Hindlimb muscle (tissue), 1 donor: Measurements from ENCODE around the gene SNX13. TPM values are rescaled to one million over a fixed set of nuclear protein-coding genes. Genes with fewer than 3 reads are reported as not detected.

Experiments
- DNase-seq: peaks from one replicate; pipeline ENCODE4 v3.0.0-alpha.2; 2013
- polyA plus RNA-seq: library from polyadenylated mRNA; unstranded; fragments of 120-200 nt; gene quantifications from one replicate; pipeline ENCODE4 v1.2.1, GENCODE V29; 2013; ENCODE audit not compliant: insufficient read length

SNX13 gene, protein sequence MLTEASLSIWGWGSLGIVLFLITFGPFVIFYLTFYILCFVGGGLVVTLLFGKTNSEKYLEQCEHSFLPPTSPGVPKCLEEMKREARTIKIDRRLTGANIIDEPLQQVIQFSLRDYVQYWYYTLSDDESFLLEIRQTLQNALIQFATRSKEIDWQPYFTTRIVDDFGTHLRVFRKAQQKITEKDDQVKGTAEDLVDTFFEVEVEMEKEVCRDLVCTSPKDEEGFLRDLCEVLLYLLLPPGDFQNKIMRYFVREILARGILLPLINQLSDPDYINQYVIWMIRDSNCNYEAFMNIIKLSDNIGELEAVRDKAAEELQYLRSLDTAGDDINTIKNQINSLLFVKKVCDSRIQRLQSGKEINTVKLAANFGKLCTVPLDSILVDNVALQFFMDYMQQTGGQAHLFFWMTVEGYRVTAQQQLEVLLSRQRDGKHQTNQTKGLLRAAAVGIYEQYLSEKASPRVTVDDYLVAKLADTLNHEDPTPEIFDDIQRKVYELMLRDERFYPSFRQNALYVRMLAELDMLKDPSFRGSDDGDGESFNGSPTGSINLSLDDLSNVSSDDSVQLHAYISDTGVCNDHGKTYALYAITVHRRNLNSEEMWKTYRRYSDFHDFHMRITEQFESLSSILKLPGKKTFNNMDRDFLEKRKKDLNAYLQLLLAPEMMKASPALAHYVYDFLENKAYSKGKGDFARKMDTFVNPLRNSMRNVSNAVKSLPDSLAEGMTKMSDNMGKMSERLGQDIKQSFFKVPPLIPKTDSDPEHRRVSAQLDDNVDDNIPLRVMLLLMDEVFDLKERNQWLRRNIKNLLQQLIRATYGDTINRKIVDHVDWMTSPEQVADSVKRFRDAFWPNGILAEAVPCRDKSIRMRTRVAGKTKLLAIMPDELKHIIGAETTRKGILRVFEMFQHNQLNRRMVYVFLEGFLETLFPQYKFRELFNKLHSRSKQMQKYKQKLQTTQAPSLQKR
- 19.9 TPM for polyA plus RNA-seq

DNA sequence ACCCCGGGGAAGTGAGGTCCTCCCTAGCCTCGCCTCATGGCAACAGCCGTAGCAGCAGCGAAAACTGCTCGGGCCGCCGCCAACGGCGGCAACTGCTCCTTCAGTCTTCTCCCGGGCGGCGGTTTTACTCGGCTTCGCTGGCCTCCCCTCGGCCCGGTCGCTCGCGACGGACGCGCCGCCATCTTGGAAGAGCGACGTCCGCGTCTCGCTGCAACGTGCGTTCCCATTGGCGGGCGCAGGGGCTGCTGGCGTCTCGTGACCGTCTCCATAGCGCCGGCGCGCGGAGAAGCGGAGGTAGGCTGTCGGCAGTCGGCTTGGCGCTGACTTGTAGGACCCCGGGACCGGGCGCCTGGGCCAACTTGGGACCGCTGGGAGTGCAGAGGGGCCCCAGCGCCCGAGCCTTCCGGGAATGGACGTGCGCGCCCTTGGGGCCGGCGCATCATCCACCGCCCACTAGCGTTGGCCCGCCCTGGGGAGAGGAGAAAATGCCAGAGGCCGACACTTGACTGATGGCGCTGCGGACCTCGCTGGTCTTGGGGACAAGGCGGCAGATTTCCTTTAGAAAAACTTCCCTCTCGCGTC is at the start of gene SNX13:
Gene SNX13, minus strand, starts transcription at position 193 of the 582 bp plus-strand sequence. CDS start 199 bp downstream, outside the sequence.
- peak; percentile 93 for DNase-seq

DNA sequence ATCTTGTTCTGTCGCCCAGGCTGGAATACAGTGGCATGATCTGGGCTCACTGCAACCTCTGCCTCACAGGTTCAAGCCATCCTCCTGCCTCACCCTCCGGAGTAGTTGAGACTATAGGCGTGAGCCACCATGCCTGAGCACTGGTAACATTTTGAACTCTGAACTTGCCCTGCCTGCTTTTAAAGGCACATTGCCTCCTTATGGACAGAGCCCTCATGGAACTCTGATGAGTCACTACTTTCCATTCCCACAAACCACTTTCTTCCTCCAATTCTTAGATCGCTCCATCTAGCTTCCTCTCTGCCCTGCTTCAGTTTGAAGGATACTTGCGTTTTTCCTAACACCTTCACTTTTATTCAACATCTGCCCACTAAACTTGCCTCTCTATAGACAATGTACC is 49.3 kb upstream of the SNX13 start:
- no peak for DNase-seq

DNA sequence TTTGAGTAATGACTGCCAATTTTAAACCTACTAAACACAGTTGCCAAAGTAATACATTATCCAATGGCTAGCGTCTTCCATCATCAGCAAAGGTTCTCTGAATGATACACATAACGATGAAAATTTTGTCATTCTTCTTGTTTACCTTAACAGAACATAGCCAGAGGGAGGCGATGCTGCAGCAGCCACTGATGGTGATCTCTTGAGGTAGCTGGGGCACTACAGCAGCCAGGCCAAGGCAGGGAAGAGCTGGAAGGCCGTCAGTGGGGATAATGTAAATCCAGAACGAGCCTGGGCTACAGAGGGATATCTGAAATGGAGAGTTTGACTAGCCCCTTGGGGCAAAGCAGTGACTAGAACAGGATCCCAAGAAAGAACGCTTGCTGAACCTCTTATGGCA is 48.6 kb upstream of the SNX13 start:
- no peak for DNase-seq

DNA sequence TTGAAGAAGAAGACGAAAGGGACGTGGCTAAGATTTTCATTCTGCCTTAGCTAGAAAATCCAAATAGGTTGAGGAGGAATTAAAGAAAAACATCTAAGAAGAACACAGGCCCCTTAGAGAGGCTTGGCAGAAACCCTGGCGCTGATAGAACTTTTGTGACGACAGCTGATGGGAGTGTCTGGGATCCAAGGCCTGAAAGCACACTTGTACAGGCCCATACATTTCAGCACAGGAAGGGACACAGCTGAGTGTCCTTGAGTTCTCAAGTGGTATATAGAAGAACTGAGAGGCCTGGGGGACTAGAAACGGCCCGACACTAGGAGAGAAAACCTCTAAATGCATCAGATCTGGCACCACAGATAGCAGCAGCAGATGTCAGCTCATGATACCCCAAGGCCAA is 47.8 kb upstream of the SNX13 start:
- no peak for DNase-seq

DNA sequence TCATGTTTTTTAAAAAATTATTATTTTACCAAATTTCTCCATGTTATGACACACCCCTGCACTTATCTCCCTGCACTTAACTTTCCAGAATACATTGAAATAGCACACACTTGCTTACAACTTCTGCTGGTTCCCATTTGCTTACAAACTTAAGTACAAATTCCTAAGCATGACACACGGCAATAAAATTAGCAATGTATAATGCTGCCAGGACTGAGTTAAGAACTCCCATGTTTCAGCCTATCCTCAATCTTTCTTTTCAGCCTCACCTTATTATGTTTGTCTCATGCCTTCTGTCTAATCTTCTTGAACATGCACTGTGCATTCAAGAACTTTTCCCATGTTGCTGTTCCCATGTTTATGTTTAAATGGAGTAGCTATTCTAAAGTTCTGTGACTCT is 46.6 kb upstream of the SNX13 start:
- DNase-seq: no peak

DNA sequence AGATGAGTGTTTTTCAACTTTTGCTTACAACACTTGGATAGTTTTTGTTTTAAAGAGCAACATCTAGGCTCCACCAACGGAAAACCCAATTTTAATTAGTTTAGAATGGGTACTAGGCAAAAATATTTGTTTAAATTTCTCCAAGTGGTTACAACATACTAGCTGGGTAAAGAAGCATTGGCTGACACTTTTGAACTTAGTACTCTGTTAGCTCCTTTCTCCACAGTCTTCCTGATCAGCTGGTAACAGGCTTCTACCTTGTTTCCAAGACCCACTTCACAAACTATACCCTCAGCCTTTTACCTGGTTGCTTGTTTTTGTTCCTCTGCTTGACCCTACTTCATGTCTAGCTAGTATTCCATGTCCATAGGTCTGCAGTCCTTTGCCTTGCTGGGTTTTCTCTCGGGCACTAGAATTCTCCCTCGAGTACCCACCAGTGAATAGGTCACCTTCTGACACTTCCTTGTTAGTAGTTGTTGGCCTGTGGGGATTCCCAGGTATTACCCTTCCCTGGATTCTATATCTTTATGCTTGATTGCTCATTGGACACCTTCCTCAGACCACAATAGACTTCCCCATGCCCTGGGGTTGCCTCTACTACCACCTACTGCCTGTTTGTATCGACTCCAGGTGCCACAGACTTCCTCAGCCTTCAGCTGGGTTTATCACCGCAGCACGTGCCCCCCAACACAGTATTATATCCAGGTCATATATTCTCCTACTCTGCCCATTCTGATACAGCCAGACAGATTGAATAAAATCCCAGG is 45.4 kb upstream of the SNX13 start:
- no peak for DNase-seq

DNA sequence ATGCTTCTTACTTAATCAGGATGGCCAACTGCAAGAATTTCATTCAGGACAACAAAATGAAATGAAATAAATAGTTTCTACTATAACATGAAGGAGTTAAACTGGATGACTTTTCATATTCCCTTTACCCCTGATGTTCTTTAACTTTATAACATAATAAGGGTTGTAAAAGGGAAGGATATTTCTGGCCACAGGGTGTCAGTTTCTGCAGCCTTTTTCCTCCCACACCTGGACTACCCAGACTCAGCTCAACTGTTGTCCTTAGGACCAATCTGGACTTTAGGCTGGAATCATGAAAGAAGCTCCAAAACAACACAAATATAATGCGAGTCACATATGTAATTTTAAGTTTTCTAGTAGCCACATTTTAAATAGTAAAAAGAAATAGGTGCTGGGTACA is 44.0 kb upstream of the SNX13 start:
- DNase-seq: no peak

DNA sequence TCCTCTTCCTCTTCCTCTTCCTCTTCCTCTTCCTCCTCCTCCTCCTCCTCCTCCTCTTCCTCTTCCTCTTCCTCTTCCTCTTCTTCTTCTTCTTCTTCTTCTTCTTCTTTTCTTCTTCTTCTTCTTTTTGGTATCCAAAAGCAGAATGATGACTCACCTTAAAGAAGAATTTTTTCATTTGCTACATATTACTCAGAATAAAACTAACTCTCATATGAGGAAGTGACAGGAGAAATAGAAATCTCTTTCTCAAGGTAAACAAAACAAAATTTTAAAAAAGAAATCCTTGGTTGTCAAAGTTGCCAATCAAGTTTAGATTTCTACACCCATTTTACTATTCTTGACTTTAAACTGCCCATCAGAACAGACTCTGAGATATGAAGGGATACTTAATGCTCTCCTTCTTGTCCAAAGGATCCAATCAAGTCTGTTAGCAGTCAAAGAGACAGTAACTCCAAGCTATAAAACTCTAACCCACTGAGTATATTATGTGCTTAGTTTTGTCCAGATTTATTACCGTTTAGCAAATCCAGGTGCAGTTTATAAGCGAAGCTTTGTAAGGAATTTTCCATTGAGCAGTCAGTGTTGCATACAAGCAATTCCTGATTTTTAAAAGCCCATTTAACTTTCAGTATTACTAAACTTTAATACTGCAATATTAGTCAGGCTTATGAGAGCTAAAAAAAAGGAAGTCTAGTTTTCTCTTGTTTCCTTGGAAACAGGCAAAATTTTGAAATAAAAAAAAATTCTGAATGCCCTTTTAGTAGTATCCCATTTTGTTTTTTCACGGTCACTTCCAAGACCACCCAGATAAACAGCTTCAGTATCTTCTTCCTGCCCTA is 43.1 kb upstream of the SNX13 start:
- no peak for DNase-seq

DNA sequence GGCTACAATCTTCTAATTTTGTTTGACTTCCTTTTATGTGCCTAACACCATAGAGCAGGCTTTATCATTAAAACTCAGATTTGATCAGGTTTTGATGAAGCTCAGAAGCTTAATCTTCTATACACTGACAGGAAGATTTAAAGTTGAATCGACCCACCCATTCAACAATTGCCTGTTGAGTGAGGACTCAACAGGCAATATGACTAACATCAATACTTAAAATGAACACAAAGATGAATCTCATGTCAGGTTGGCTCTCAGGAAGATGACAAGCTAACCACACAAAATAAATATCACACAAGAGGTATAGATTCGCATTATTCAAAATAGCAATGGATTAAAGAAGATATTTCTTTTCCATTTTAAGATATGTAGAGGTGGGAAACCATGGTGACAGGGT is 36.7 kb upstream of the SNX13 start:
- no peak for DNase-seq

DNA sequence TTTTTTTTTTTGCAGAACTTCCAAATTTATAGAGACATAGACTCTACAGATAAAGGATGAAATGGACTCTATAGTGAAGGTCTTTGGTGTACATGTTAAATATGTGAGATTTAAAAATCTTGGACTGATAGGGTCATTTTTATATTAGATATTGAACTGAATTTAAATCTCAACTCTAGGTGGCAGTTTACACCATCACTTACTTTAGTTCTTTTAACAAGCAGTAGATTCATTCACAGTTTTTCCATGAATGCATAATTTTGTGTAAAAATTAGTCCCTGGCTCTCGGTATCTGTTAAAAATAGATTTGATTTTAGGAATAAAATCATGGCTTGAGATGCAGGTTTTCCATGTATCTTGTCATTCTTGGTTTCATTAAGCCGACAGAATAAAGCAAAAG is 31.1 kb upstream of the SNX13 start:
- no peak for DNase-seq

DNA sequence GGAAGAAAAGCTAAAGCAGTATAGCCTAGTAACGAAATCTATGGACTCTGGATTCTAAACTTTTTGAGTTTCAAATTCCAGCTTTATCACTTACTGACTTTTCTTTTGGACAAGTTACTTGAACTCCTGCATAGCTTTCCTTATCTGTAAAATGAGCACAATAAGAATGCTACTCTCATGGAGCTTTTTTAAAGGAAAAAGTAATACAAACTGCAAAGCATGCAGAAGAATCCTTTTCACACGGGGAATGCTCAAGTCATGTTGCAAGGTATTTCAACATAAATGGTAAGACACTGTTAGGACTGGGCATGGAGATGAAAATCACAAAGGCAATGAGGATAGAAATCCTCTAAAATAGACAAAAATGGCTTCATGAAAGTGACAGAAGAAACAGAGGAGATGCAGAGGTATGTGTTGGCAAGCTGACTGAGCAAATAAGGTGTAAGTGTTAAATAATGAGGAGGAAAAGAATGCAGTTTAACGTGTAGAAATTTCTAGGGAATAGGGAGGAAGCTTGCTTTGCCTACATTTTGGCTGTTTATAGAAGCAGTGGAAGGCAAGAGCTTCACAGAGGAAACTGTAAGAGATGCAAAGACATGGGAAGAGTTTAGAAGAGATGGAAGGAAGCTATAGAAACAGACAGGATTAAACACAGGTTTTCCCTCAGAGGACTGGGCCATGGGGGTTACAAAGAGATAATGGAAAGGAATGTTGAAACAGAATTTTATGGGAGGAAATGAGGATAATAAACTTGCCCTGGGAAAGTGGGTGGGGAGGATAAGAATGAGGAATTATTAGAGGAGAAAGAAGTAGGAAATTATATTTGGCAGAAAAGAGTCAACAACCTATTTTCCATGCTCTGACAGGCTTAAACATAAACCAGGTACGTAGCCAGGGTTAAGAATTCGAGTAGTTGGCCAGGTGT is 28.8 kb upstream of the SNX13 start:
- DNase-seq: no peak

DNA sequence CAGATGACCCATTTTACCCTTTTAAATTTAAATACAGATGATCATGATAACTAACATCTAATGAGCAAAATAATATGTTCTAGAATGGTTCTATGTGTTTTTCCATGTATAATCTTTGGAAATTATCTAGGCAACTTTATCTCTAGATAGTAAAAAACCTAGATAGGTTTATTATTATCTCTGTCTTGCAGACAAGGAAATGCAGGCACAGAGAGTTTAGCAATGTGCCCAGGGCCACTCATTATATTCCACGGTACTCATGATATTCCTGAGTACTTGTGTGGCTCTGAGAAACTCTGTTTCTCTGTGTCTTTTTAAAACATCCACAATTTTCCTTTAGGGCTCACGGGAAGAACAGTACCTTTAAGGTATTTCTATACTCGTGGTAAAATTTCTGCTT is 26.4 kb upstream of the SNX13 start:
- DNase-seq: no peak

DNA sequence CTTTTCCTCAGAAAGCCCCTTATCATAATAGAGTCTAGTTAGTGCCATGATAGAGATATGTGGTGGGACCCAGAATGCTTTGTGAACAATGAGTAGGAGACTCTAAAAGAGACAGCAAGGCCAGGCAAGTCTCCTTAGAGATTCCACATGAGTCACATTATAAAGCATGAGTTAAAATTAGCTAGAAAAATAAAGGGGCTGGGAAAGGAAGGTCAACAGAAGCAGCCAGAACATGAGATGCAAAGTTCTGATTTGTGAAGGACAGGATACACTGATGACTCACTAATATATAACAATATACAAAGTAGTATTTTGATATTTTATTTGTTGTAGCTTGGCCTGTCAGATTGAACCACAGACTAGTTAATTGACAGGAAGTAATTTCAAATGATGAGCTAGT is 25.3 kb upstream of the SNX13 start:
- no peak for DNase-seq

DNA sequence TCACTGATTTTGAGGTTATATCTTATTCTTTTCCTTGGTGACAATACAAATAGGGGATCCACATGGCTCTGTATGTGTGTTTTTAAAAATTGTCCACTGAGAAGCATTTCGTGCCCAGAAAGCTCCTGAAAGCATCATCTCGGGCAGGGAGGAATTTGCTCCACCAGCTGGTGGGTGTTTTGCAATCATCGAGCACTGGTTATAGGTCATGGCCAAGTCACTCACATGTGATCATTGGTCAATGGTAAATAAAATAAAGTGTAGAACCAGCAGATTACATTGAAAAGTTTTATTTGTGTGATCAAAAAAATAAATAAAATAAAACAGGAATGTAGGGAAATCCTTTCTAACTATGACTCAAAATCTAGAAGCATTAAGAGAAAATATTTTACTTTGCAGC is 23.0 kb upstream of the SNX13 start:
- DNase-seq: no peak

DNA sequence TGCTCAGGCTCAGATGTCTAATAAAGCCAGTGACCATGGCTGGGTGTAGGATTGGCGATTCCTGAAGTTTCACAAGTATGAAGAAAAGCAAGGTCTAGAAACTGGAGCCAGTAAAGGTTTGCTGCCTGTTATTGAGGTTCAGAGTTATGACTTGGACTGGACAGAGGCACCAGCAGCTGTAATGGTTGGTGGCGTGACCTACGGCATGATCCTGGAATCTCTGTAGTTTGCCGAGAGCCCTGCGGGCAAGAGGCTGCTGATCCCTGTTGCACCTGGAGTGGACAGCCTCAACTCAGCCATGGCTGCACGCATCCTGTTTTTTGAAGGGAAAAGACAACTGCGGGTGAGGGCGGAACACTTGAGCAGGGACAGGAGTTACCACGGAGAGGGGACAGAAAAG is 22.4 kb upstream of the SNX13 start:
- DNase-seq: no peak

DNA sequence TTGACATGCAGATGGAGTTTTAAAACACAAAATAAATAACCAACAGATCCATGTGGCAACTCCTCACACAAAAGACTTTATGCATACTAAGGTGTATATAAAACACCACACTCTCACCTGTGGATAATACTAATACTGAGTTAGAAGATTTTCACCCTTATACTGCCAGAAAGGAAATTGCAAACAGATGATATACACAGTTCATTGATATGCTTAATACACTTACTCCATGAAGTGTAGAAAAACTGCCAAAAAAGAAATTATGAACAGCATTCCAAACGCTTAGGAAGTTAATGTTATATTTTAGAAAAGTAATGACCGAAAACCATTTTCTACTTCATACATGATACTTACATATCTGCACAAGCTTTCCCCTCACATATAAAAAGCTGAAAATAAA is 17.6 kb upstream of the SNX13 start:
- DNase-seq: no peak

DNA sequence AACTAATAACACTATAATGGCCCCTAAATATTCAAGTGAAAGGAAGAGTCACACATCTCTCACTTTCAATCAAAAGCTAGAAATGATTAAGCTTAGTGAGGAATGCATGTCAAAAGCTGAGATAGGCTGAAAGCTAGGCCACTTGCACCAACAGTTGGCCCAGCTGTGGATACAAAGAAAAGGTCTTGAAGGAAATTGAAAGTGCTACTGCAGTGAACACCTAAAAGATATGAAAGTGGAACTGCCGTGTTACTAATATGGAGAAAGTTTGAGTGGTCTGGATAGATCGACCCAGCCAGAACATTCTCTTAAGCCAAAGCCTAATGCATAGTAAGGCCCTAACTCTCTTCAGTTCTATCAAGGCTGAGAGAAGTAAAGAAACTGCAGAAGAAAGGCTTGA is 12.1 kb upstream of the SNX13 start:
- DNase-seq: no peak

DNA sequence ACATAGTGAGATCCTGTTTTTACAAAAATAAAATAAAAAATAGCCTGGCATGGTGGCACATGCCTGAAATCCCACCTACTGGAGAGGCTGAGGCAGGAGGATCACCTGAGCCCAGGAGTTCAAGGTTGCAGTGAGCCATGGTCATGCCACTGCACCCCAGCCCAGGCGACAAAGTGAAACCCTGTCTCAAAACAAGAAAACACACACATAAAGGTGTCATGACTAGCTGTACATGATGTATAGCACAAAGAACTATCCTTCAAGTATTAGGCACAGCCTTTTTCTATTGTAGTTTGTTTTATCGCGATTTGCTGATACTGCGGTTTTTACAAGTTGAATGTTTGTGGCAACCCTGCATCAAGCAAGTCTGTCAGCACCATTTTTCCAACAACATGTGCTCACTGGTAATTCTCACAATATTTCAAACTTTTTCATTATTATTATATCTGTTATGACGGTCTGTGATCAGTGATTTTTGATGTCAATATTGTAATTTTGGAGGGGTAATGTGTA is 11.5 kb upstream of the SNX13 start:
- DNase-seq: no peak

DNA sequence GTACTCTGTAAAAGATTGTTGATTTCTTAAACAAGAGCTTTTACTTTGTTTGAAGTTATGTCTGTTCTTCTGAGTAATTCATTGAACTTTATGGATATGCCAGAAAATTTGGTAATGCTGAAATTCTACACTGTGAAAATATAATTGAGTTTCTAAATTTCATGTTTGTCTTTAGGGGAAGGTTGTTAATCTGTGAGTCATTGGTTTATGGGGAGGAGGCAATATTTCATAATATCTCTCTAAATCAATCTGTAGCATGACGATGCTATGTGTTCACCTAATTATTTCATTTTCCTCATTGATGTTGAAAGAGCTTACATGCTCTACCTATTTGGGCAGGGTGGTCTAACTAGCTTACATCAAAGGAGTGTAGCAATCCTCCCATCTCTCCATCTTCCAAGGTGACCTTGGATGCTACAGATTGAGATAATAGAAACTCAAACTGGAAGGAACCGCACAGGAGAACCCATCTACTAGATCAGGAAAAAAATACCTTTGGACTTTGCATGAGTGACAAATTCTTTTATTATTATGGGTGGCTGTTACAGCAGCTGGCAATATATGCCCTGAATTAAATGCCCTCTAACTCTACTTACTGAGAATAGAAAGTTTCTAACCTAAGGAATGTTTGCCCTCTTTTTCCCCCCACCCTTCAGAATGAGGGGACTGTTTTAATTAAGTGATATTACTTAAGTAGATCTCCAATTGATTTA is 8.4 kb upstream of the SNX13 start:
- no peak for DNase-seq
